Measurements from ENCODE around the gene TRPC1. TPM values are rescaled to one million over a fixed set of nuclear protein-coding genes. Genes with fewer than 3 reads are reported as not detected.

The TRPC1 gene
- total RNA-seq, 1 experiment from 2014 or later: 18.6 TPM

GRCh38 chr3:142801746-142802145 lies 77.9 kb downstream of the TRPC1 start:
- H3K23me2 ChIP-seq (ENCODE audit: insufficient read length, low read depth, low read length, poor library complexity, severe bottlenecking): no peaks in the 10 kb centered on the region
- H3K27me3 ChIP-seq (ENCODE audit: insufficient read depth, low read length): no peaks in the 10 kb centered on the region
- H2BK15ac ChIP-seq (ENCODE audit: low read depth, low read length): no peak overlapping the region
- Mint-ChIP-seq H3K4me1 (peaks cover 12 to 14% of the 10 kb centered on the region in 2 experiments), H3K9me3 (no peaks in the 10 kb centered on the region), H3K27ac (peak overlapping the region in 1 of 3 experiments; percentile 30; a peak in 2 of 7 replicates), H3K4me3 (no peak overlapping the region), H3K27me3 (ENCODE audit: low read depth) (no peaks in the 10 kb centered on the region), H3K36me3 (ENCODE audit: insufficient read depth in 1 of 3, low read depth in 3 of 3) (peaks cover 0 to 5% (median 5%) of the 10 kb centered on the region in 3 experiments; a peak in 1 of 7 replicates)
- H2BK20ac ChIP-seq (ENCODE audit: low read depth, low read length, poor library complexity, severe bottlenecking): no peak overlapping the region
- H3K9me3 ChIP-seq (ENCODE audit: control insufficient read depth, low read depth, low read length): no peaks in the 10 kb centered on the region
- no peak overlapping the region for H2AK5ac ChIP-seq (ENCODE audit: insufficient read length, low read length)
- no peak overlapping the region for H3K14ac ChIP-seq (ENCODE audit: insufficient read depth, low read length)
- H2BK5ac ChIP-seq (ENCODE audit: insufficient read length, low read length): no peak overlapping the region
- TF ChIP-seq, protein P1, sequence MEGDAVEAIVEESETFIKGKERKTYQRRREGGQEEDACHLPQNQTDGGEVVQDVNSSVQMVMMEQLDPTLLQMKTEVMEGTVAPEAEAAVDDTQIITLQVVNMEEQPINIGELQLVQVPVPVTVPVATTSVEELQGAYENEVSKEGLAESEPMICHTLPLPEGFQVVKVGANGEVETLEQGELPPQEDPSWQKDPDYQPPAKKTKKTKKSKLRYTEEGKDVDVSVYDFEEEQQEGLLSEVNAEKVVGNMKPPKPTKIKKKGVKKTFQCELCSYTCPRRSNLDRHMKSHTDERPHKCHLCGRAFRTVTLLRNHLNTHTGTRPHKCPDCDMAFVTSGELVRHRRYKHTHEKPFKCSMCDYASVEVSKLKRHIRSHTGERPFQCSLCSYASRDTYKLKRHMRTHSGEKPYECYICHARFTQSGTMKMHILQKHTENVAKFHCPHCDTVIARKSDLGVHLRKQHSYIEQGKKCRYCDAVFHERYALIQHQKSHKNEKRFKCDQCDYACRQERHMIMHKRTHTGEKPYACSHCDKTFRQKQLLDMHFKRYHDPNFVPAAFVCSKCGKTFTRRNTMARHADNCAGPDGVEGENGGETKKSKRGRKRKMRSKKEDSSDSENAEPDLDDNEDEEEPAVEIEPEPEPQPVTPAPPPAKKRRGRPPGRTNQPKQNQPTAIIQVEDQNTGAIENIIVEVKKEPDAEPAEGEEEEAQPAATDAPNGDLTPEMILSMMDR (conservative IDR thresholded peaks at IDR 0.05): no peak
- H4K20me1 ChIP-seq (ENCODE audit: control insufficient read depth, insufficient read depth, insufficient read length): no peaks in the 10 kb centered on the region
- H3K23ac ChIP-seq (ENCODE audit: insufficient read length, low read depth, low read length): no peak overlapping the region
- H3K4ac ChIP-seq (ENCODE audit: low read depth, low read length): no peak overlapping the region
- H3K27ac ChIP-seq (ENCODE audit: insufficient read length, low read depth, low read length): no peak overlapping the region
- DNase-seq: no peak
- no peaks in the 10 kb centered on the region for H3K4me1 ChIP-seq (ENCODE audit: insufficient read depth, low read length)
- no CpG with 5 or more reads among the region's 2 CpGs for WGBS (ENCODE audit: extremely low coverage, insufficient read length, low lambda C conversion rate)
- H2AFZ ChIP-seq (ENCODE audit: low read length): no peak overlapping the region
- H3T11ph ChIP-seq (ENCODE audit: low read length): no peak overlapping the region
- H3K56ac ChIP-seq (ENCODE audit: insufficient read length, low read depth, low read length): no peak overlapping the region
- H4K5ac ChIP-seq (ENCODE audit: insufficient read length, low read depth, low read length): no peak overlapping the region
- H4K91ac ChIP-seq (ENCODE audit: insufficient read length, low read depth, low read length): no peak overlapping the region
- H3K79me1 ChIP-seq (ENCODE audit: insufficient read depth, low read depth, low read length, poor library complexity, severe bottlenecking): no peaks in the 10 kb centered on the region
- no peak overlapping the region for H4K8ac ChIP-seq (replicated peaks; ENCODE audit: insufficient read length, low read depth, low read length)
- H3K79me2 ChIP-seq (ENCODE audit: insufficient read depth, low read length): no peaks in the 10 kb centered on the region
- H2BK12ac ChIP-seq (ENCODE audit: insufficient read length, low read depth, low read length): no peak overlapping the region
- H2BK120ac ChIP-seq (ENCODE audit: low read depth, low read length, poor library complexity, severe bottlenecking): no peak overlapping the region
- H3K4me2 ChIP-seq (ENCODE audit: insufficient read depth, insufficient read length, low read length): no peak overlapping the region
- no peak overlapping the region for H3K18ac ChIP-seq (ENCODE audit: insufficient read length, low read depth, low read length)
- no peak overlapping the region for H3K9ac ChIP-seq (ENCODE audit: extremely low read depth, insufficient read length, low read length)
